HuH-7 (cell line): ENCODE data around the gene GLCCI1.

Experiments
- DNase-seq: peaks from one replicate; pipeline ENCODE4 v3.0.0; 2011; ENCODE audit warnings: low spot score

GLCCI1 gene

GRCh38 chr7:8130663-8131062 lies 162.1 kb downstream of the GLCCI1 start:
- no peak for DNase-seq

GRCh38 chr7:8131694-8132605 lies 163.4 kb downstream of the GLCCI1 start:
- no peak for DNase-seq

- no peak for DNase-seq
Observed at GRCh38 chr7:8133188-8133848, 164.7 kb downstream of the GLCCI1 start.

- no peak for DNase-seq
Observed at GRCh38 chr7:8134089-8134733, 165.6 kb downstream of the GLCCI1 start.

- DNase-seq: no peak
Observed at GRCh38 chr7:8135417-8135816, 166.8 kb downstream of the GLCCI1 start.

GRCh38 chr7:8136051-8136730 lies 167.6 kb downstream of the GLCCI1 start:
- DNase-seq: no peak
